GM13977 (cell line): ENCODE measurements around the gene KRT82.

Source experiments
- DNase-seq: peaks from one replicate; pipeline ENCODE4 v3.0.0; 2012; ENCODE audit warnings: low spot score
- in situ Hi-C: fragments of 300-500 bp; cut with MboI; formaldehyde crosslinking; loops from one replicate; pipeline ENCODE4 v1.12.0; 2022; ENCODE audit warnings: low sequenced_read_pairs, low pct_unique_long_range_greater_than_20kb, mixed read lengths, inconsistent platforms; ENCODE audit not compliant: unreplicated experiment
- TF ChIP-seq, protein P1 (sequence below): IDR thresholded peaks from 2 replicates; pipeline ENCODE4 v1.5.1; 2012; ENCODE audit warnings: mild to moderate bottlenecking, control low read depth; ENCODE audit not compliant: insufficient read depth; ENCODE audit errors: extremely low read depth, missing control alignments

The KRT82 gene

DNA sequence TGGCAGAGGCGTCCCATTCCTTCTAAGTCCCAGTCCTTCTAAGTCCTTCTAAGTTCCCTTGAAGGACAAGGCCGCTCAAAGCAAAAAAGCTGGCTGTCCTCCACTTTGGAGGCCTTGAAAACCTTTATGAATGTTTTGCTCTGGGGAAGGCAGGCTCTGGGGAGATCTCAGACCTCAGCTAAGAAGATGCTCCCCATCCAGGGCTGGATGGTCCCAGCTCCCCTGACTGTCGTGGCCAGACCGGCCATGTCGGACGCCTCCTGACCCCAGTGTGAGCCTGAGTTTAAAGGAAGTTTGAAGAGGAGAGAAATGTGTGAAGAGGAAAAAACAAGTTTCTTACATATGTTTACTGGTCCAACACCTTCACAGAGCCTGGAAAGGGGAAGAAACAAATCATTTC, 26.6 kb downstream of the KRT82 start:
- TF ChIP-seq, protein P1, sequence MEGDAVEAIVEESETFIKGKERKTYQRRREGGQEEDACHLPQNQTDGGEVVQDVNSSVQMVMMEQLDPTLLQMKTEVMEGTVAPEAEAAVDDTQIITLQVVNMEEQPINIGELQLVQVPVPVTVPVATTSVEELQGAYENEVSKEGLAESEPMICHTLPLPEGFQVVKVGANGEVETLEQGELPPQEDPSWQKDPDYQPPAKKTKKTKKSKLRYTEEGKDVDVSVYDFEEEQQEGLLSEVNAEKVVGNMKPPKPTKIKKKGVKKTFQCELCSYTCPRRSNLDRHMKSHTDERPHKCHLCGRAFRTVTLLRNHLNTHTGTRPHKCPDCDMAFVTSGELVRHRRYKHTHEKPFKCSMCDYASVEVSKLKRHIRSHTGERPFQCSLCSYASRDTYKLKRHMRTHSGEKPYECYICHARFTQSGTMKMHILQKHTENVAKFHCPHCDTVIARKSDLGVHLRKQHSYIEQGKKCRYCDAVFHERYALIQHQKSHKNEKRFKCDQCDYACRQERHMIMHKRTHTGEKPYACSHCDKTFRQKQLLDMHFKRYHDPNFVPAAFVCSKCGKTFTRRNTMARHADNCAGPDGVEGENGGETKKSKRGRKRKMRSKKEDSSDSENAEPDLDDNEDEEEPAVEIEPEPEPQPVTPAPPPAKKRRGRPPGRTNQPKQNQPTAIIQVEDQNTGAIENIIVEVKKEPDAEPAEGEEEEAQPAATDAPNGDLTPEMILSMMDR, result no peak
- in situ Hi-C loops, result loop anchor here (25.0 kb wide), 1 partner anchor 608 kb away; no protein-coding TSS in a partner anchor
- no peak for DNase-seq

DNA sequence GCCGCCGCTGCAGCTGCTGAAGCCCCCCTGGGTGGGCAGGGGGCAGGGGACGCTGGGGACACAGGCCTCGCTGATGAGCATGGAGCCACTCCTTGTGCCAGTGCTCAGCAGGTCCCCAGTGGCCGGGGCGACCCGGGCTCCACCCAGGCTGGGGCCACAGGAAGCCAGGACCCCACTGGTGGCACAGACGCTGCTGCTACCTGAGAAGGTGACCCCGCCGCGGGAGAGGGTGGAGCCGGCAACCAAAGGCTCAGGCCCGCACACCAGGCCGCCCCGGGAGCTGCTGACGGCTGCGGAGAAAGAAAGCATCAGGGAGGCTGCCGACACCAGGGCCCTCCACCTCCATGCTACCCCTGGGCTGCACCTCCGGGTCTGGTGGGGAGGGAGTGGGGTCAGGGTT, 28.0 kb downstream of the KRT82 start:
- TF ChIP-seq, protein P1, result no peak

DNA sequence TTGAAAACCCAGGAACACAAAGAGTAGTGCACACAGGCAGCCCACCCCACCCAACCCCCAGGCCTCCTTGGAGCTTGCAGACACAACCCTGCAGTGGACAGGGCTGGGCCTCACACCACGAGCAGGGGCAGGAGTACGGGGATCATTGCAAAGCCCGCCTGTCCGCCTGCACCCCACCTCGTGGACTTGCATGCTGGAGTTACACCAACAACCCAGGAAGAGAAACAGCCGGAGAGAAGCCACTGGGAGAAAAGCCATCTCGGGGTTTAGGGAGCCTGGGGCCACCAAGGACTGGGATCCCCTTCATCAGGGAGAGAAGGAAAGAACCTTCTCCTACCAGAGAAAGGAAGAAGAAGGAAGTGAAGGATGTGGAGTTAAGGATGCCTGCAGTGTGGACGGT, 28.9 kb downstream of the KRT82 start:
- no peak for DNase-seq
- in situ Hi-C loops, result loop anchor here (25.0 kb wide), 1 partner anchor 610 kb away; no protein-coding TSS in a partner anchor
- TF ChIP-seq, protein P1, result no peak

More for the DNA sequence above, 28.0 kb downstream of the KRT82 start:
- in situ Hi-C loops, result loop anchor here (25.0 kb wide), 1 partner anchor 609 kb away; no protein-coding TSS in a partner anchor
- no peak for DNase-seq

DNA sequence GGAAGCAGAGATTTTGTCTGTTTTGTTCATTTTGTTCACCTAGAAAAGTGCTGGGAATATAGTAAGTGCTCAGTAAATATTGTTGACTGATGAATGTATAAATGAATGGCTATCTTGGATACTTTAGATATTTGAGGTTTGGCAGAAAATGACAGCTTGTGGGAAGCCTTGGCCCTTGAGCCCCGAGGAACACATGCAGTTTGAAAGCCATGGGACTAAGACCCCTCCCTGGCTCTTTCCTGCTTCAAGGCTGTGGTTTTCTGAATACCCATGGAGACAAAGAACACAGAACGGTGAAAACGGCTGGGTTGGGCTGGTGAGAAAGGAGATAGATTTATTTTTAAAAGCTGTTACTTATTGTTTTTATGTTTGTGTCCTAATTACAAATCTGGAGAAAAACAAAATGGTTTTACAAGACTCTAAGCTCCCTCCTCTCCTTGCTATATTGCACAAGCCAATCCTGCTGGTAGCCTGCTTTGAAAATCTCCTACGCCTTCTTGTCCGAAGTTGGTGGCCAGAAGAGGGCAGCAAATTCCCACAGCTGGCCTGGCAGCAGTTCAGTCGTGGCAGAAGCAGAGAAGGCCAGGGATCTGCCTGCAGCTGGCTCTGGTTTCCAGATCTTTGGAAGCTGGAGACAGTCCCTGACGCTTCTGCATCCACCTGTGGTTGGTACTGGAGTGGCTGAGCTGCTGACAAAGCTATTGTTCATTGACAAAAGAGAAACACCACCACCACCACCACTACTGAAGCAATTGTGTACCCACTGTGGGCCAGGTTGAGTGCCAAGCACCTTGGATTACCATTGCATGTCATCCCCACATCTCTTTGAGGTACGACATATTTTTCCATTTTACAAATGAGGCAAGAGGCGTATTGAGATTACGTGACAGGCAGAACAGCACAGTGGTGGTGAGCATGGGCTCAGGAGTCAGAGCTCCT, 33.6 kb downstream of the KRT82 start:
- in situ Hi-C loops, result no loop called here
- TF ChIP-seq, protein P1, result peak; percentile 91
- peak; percentile 84 for DNase-seq

DNA sequence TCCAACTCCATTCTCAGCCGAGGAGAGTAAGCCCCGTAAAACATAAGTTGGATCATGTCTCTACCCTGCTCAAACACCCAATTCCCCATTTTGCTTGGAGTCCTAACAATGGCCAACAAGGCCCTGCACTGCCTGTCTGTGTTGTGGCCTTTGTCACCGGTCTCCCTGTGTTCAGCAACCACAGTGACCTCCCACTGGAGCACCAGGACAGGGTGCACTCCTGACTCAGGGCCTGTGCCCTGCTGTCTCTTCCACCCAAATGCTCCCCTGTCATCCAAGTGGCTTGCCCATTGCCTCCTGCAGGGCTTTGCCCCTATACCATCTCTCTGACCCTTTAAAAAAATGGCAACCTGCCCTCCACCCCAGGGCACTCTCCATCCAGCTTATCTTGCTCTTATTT, 34.4 kb downstream of the KRT82 start:
- no peak for DNase-seq
- in situ Hi-C loops, result no loop called here
- TF ChIP-seq, protein P1, result no peak

DNA sequence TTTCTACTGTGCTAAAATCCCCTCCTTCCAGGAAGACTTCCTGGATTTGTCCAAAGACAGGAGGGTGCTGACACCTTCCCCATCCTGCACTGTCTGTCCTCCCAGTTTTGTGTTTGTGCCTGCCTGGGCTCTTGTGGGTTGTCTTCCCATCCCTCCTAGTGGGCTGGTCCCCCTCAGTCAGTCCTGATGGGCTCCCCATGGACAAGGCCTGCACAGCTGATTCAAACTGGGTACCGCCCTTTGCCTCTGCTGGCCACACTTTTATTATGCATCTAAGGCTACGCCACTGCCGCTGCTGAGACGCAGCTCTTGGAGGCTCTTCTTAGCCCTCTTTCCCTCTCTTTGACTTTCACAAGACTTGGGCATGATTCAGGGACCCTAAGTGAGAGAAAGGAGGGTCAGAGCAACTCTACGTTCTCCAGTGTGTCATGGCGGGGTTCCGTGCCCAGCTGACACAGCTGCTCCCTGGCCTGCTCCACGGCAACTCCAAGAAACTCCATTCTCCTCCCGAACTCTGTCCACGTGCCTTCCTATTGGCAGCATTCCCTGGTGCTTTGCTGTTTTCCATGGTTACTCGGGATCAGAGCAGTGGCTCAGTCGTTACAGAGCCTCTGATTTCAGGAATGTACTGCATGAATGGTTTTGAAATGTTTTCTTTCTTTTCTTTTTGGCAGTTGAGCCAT, 35.1 kb downstream of the KRT82 start:
- in situ Hi-C loops, result no loop called here
- DNase-seq, result no peak
- TF ChIP-seq, protein P1, result no peak
